HG02588 (cell line): Measurements from ENCODE around the gene CADPS.

Source experiments
- ATAC-seq: cut with Tn5 transposase; IDR thresholded peaks from one replicate; pipeline ENCODE4 v1.9.1; 2021; ENCODE audit warnings: mild to moderate bottlenecking, moderate library complexity; ENCODE audit not compliant: unreplicated experiment

The CADPS gene

DNA sequence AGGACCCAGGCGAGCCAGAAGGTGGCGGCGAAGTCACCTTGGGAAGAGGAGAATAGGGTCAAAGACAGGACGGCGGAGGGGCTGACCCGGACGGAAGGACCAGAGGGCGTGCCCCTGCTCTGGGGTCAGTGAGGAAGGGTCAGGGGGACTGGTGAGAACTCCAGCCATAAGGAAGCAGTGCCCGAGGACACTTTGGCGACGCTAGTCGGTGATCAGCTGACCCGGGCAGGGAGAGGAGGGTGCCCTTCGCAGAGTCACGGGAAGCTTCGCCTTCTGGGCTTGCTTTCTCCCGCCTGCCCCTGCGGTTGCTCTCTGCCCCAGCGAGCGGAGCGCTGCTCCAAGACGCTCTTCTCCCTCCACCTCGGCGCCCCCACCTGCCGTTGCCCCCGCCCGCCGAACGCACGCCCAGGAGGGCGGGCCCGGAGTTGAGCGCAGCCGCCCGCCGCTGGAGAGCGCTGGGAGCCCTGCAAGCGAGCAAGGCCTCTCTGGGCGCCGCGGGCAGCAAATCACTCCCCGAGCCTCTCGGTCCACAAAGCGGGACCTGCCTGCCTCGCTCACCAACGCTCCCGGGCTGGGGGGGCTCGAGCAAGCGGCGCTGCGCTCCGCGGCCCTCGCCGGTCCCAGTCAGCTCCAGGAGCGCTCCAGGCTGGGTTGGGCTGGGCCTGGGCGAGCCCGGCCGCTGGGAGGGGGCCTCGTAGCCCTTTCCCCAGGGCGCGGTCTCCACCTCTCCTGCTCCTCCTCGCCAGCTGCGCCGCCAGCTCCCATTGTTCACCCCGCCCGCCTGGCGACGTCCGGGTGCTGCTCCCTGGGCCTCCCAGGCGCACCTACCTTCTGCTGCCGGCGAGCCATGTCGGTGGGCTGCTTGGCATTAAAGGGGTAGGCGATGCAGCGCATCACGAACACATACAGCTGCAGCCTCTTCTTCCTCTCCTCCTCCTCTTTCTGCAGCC, 1.2 kb downstream of the CADPS start:
- no peak for ATAC-seq

DNA sequence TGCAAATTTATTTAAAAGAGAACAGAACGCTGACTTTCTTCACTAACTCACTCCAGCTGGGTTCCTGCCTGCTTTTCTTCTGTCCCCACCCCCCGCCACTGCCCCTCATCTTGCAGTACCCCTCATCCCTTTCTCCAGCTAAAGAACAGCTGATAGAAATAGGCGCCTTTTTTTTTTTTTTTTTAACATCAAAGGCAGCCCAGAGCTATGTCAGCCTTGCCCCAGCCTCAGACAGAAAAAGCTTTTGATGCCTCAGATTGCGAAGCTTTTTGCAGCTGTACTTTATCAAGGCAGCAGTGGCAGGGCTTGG, 1.8 kb downstream of the CADPS start:
- ATAC-seq = no peak

DNA sequence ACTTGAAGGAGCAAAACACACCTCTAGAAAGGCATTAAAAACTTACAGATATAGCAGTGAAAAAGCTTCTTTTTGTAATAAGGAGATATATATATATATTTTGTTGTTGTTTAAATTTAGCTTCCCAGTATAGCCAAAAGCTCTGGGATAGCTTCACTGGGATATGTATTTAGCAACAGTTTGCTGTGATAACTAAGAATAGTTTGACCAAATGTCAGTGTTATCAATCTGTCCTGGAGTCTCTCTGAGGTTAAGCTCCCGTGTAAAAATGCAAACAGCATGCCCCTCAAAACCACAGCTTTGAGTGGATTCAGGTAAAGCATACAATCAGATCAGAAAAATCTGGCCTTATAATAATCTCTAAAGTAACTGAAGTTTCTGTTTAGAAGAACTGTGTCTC, 2.9 kb downstream of the CADPS start:
- no peak for ATAC-seq

DNA sequence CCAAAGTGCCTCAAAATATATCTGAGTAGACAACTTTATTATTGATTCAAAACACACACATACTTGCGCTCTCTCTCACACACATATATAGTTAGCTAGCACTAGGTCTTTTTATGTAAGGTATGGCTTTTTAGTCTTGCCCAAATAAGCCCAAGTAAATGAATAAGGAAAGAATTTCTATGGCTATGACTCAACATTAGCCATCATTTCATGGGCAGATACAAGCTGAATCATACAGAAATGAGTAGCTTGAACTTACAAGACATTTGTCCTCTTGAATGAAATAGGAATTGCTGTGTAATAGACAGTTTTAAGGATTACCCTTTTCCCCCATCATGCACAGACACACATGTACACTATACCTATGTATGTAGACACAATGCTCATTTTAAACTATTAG, 4.9 kb downstream of the CADPS start:
- no peak for ATAC-seq

DNA sequence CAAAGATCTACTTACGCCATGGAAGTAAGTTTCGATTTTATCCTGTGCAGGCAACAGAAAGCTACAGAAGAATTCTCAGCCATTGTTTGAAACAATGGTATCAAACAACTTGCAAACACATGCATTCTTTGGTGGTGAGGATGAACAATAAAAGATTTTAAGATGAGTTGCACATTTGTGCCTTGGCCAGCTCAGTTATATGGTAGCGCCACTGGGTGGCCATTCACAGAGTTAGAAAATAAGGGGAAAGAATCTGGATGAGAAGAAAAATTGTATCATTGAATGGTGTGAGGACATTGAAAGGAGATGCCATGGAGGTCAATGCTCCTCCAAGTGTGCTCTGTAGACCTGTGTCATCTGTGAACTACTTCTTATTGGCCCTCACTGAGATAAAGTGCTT, 11.6 kb downstream of the CADPS start:
- no peak for ATAC-seq

DNA sequence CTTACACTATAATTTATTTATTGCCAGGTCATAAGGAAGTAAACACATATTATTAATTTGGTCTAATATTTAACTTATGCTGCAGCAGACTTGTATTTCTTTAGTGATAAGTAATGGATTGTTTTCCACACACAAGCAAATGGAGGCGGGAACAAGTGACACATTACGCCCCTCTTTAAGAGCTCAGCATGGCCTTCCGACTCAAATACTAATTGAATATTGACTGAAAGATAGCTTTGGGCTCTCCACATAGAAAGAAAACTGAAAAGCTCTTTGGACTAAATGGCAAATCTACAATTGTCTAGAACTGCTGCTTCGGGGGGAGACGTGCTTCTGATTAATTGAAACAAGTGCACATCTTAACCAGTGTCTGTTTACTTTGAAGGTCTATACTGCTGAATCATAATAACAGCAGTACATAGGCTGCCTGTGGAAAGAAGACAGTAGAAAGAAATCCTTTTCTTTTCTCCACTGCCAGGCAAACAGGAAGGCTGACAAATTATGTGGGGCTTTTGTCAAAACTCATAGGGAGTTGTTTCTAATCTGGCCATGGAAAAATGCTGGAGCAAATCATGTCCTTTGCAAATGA, 15.9 kb downstream of the CADPS start:
- no peak for ATAC-seq

DNA sequence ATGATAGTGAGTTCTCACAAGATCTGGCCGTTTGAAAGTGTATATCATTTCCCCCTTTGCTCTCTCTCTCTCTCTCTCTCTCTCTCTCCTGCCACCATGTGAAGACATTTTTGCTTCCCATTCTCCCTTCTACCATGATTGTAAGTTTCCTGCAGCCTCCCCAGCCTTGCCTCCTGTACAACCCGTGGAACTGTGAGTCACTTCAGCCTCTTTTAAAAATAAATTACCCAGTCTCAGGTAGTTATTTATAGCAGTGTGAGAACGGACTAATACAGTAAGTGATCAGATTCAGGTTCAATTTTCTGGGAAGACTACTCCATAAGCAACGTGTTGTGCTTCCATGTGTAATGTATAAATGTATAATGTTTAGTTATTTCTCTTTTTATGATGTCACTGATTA, 29.2 kb downstream of the CADPS start:
- no peak for ATAC-seq

DNA sequence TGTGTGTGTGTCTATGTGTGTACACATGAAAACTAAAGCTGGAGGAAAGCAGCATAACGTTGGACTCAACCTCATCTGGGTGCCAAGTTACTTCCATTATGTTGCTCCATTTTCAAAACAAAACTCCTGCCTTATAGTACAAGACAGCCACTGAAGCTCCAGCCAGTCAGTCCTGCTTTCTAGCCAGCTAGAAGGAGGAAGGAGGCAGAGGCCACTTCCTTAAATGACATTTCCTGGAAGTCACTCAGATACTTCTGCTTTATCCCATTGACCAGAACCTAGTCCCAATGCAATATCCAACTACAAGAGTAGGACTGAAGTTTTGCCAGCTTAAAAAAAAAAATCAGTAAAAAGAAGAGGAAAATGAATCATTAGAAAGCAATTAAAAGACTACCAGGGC, 31.7 kb downstream of the CADPS start:
- ATAC-seq = no peak

DNA sequence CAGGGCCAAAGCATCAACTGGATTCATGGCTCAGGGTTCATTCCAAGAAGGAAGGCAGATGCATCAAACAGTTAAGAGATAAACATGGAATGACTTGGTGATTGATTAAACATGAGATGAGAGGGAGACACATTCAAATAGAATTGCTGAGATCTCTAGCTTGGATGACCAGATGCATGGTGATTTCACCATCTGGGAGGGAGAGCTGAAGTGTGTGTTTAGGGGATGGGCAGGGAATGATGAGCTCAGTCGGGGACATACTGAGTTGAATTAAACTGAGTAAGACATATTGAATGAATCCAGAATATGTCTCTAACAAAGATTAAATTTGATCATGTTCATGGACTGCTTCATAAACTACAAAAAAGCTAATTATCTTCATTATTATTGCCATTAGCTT, 35.5 kb downstream of the CADPS start:
- ATAC-seq = no peak

DNA sequence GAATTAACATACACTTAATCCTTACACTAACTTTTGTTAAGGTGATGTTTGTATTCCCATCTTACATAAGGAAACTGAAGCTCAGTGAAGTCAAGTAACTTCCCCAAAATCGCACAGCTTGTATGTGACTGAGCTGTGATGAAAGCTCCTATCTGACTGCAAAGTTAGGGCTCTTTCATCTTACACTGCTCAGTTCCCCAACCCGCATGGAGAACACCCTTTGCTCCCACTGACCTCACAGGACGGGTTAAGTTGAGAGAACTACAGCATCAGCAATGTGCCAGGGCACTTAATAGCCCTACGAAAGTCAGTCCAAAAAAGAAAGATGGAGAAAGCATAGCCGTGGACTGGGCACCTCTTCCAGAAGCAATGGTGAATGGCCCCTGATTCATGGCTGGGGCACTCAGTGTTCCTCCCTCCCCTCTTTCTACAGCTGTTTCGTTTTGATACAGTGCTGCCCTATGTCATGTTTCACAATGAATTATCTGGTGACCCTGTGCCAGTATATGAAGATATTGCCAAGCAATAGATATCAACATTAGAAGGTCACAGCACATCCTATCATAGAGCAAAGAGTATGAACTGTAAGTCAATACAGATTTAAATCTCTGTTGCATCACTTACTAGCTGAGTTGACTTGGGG, 38.0 kb downstream of the CADPS start:
- ATAC-seq = no peak

DNA sequence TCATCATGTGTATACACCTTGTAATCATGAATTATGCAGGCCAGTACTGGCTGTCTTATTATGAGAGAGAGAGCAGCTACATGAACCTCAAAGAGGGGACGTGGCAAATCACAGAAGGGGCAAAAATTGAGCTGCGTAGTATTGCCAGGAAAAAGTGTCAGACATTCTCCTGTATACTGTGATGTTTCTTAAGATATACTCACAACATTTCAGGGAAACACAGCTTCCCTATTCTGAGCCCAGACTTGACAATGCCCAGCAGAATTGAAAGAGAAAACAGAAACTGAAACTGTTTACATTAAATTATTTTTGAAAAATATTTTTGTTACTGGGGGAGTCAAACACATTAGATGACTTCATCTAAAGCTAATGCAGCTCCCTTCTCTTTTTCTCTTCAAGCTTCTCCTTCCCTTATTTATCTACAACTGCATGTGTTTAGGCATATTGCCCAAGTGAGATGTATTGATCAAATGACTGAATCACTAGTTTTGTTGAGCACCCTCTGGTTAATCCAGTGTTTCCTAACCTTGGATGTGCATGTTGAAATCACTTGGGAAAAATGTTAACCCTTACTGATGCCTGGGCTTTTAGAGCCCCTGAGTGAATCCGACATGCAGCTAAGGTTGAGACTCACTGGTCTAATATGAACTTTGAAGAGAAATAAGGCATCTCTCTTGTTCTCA, 39.5 kb downstream of the CADPS start:
- peak; percentile 68 for ATAC-seq

DNA sequence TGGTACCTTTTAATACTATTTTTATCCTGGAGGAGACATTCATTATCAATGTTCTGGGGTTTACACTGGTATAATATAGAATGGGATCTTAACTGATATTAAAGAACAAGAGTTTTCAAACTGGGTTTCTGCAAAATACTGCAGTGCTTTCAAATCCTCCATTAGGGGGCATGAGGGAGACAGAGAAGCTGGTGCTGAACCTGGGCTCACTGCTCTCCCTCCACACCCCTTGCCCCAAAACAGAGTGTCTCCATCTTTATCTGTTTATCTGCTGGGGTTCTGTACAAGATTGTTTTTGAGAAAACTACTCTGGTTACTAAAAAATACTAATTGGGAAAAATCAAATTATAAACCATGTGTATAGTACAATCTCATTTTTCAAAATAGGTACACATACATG, 41.7 kb downstream of the CADPS start:
- no peak for ATAC-seq

DNA sequence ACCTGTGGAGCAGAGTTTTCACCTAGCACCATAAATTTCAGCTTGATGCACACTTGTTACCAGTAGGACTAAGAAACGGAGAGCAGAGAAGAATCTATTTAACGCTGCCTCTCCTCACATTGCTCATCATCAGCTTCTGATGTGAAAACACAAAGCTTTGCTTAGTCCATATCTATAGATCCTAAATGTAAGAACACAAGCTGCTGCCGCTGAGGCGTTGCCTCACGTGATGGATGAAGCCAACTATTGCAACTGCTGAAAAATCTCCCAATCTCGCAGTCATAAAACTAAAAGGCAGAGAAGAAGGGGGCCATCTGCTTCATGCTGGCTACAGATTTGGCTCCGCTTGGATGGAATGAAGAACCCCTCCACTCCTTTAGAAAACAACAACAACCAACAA, 42.7 kb downstream of the CADPS start:
- no peak for ATAC-seq

DNA sequence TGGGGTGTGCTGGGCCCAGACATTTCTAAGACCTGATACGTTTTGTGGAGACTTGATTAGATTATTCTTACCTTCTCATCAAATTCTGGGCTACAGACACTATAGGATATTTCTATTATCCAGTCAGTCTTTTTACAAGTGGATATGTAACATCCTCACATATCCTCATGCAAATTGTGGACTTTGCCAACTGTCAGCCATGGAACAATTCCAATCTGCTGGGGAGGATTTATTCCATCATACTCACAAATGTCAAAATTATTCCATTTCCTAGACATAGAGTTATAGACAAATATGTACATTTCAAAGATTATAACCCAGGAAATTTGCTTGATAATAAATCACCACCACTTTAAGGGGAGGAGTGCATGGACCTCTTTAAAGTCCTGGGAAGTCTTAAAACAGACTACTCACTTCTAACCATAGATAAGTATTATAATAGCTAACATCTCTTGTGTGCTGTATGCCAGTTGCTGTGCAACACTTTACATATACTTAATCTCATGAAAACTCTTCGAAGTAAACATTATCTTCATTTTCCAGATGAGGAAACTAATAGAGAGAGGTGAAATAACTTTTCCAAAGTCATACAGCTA, 44.4 kb downstream of the CADPS start:
- ATAC-seq = no peak

DNA sequence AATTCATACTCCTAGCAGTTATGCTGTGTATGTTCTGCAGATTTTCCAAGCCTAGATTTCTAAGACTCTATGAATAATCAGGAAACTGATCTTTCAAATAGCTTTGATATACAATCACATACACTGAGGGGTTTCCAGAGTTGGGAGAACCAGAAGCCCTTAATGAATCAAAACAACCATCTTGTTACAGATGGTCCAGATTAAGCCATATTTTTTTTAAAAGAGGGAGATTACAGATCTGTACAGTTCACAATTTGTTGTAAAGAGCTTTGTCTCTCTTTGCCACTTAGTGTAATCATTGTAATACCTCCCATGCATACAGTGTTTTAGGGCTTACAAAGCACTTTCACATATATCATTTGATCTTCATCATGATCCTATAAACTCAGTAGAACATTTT, 47.7 kb downstream of the CADPS start:
- no peak for ATAC-seq

DNA sequence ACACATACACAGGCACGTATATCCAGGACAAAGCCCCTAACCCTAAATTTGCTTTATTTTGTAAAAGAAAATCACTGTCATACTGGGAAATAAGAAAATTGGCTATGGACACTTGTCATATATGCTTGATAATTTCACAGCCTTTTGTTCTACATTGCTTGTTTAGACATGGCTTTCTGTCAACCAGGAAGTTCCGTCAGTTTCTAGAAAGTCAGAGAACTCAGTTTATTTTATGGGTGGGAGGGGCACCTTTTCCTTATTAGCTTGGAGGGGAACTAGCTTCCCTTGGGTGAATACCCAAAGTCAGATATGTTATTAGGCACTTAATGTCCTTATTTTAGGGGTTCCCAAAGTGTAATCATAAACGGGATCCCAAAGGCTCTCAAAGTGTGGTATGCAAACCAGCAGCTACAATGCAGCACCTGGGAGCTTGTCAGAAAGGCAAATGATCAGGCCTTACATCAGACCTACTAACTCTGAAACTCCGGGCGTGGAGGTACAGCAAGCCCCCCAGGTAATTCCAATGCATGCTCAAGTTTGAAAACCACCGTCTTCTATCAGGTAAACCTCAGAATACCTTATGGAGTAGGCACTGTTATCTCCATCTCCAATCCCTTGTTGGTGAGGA, 50.1 kb downstream of the CADPS start:
- no peak for ATAC-seq

DNA sequence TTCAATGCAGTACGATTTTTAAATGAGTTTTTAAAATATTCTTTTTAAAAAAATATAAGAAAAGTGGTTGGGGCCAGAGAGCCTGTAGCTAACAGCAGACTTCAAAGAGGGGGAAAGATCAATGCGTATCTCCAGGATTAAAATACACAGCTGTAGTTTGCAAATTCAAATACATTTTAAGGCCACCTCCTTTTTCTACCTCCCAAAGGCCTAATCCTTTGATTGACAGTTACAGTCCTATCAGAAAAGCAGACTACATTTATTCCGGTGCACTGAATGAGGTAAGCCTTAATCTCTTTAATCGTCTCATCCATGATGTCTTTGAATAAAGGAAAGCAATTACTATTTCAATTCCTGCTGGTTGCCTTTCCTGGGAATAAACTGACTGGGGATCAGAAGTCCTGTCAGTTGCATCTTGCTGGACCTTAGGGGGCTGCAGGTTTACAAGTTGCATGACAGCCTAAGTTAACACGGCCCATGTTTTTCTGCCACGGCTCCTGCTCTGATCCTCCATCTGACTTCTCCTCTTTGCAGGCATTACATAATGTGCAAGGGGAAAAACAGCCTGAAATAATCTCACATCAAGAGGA, 51.7 kb downstream of the CADPS start:
- ATAC-seq = no peak

DNA sequence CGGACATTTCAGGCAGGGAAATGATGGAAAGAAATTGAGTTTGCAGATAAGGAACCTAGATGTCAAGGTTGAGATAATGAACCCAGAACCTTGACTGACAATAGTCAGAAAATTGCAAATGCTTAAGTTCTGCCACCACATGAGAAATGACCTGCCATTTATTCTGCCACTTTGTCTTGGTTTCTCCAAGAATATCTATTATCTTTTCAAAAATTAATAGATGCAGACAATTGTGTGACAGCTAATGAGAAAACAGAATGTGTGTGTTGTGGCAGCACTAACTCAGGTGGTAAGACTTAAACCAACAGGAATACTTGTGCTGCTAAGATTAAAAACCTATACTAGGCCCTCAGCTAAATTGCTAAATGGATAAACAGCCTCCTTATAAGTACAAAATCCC, 52.3 kb downstream of the CADPS start:
- no peak for ATAC-seq

DNA sequence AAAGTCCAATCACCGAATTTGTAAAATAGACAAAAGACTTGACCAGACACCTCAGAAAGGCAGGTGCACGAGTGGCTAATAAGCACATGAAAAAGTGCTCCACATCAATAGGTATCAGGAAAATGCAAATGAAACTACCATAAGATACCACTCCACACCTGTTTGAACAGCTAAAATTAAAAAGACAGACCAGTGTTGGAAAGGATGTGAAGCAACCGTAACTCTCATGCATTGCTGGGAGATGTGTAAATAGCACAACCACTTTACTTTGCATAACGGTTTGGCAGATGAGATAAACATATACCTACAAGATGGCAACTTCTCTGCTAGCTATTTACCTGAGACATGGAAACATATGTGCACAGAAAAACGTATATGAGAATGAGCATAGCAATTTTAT, 56.9 kb downstream of the CADPS start:
- peak; percentile 83 for ATAC-seq

DNA sequence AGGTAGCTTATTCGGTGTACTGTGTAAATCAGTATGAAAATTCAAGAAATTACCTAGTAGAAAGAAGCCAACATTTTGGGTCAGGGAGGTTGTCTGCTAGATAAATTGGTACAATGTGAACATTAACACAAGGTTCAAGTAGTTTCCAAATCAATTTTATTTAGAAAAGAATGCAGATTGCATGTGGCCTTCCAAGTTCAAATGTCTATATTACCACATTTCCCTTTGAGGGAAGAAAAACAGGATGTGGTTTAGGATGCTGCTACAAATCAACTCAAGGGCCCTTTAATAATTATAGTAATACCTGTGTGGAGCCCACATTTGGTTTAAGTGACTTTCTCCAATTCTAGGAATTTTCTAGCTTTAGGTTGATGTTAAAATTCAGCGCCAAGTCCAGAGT, 57.5 kb downstream of the CADPS start:
- no peak for ATAC-seq
